T-helper 2 cell (primary cell): Measurements from ENCODE around the gene ANKFY1.
"Not testable (repeated sequence)": the region's sequence is repeated elsewhere in the genome, so short reads cannot be mapped to it uniquely, and the experiment has no call there.

Experiments used
- DNase-seq, 5 experiments: peaks; one replicate each; pipeline versions ENCODE4 v3.0.0 to v3.0.0-alpha.2; 2012 to 2022

ANKFY1 gene

GRCh38 chr17:4261452-4261851 is 2.3 kb downstream of the ANKFY1 start:
- DNase-seq: no peak

- no peak for DNase-seq
Measured at GRCh38 chr17:4258867-4259266, 4.9 kb downstream of the ANKFY1 start.

- DNase-seq: no peak
Measured at GRCh38 chr17:4256952-4257351, 6.8 kb downstream of the ANKFY1 start.

GRCh38 chr17:4255271-4255670 is 8.5 kb downstream of the ANKFY1 start:
- not testable (repeated sequence) for DNase-seq

- no peak for DNase-seq
Measured at GRCh38 chr17:4250887-4251286, 12.9 kb downstream of the ANKFY1 start.

GRCh38 chr17:4249452-4250029 is 14.2 kb downstream of the ANKFY1 start:
- peak in 1 of 5 experiments; percentile 42 for DNase-seq

- DNase-seq: no peak
Measured at GRCh38 chr17:4248504-4249277, 15.1 kb downstream of the ANKFY1 start.

GRCh38 chr17:4247971-4248388 is 15.8 kb downstream of the ANKFY1 start:
- DNase-seq: no peak

GRCh38 chr17:4247361-4247970 is 16.3 kb downstream of the ANKFY1 start:
- no peak for DNase-seq

GRCh38 chr17:4246674-4247073 is 17.1 kb downstream of the ANKFY1 start:
- no peak for DNase-seq

GRCh38 chr17:4241535-4241934 is 22.2 kb downstream of the ANKFY1 start:
- no peak for DNase-seq

- DNase-seq: no peak
Measured at GRCh38 chr17:4236456-4236855, 27.3 kb downstream of the ANKFY1 start.

- DNase-seq: no peak
Measured at GRCh38 chr17:4235372-4236279, 28.2 kb downstream of the ANKFY1 start.

GRCh38 chr17:4234401-4234800 is 29.4 kb downstream of the ANKFY1 start:
- no peak for DNase-seq

GRCh38 chr17:4233668-4234258 is 30.0 kb downstream of the ANKFY1 start:
- DNase-seq: no peak

GRCh38 chr17:4232168-4232813 is 31.5 kb downstream of the ANKFY1 start:
- DNase-seq: peak in 2 of 5 experiments; percentile 17 to 25

- DNase-seq: no peak
Measured at GRCh38 chr17:4229627-4230541, 33.9 kb downstream of the ANKFY1 start.

- DNase-seq: no peak
Measured at GRCh38 chr17:4221899-4222659, 41.7 kb downstream of the ANKFY1 start.

GRCh38 chr17:4221163-4221562 is 42.6 kb downstream of the ANKFY1 start:
- no peak for DNase-seq

- DNase-seq: no peak
Measured at GRCh38 chr17:4220655-4221054, 43.1 kb downstream of the ANKFY1 start.
